GM18907 (cell line): Measurements from ENCODE around the gene CIROP.
"Not testable (repeated sequence)": the region's sequence is repeated elsewhere in the genome, so short reads cannot be mapped to it uniquely, and the experiment has no call there.

Source experiments
- ATAC-seq: cut with Tn5 transposase; IDR thresholded peaks from one replicate; pipeline ENCODE4 v1.9.1; 2021; ENCODE audit warnings: mild to moderate bottlenecking, moderate library complexity; ENCODE audit not compliant: unreplicated experiment

Gene CIROP

GRCh38 chr14:23114120-23114458, 9.3 kb upstream of the CIROP start:
- ATAC-seq: no peak

- no peak for ATAC-seq
Observed at GRCh38 chr14:23113431-23114119, 8.8 kb upstream of the CIROP start.

GRCh38 chr14:23112359-23113178, 7.8 kb upstream of the CIROP start:
- ATAC-seq: no peak

- no peak for ATAC-seq
Observed at GRCh38 chr14:23110579-23111365, 6.0 kb upstream of the CIROP start.

GRCh38 chr14:23109769-23110168, 5.0 kb upstream of the CIROP start:
- ATAC-seq: no peak

- ATAC-seq: not testable (repeated sequence)
Observed at GRCh38 chr14:23108169-23108568, 3.4 kb upstream of the CIROP start.

GRCh38 chr14:23107620-23108019, 2.8 kb upstream of the CIROP start:
- not testable (repeated sequence) for ATAC-seq

GRCh38 chr14:23106747-23107045, 1.9 kb upstream of the CIROP start:
- ATAC-seq: no peak

- ATAC-seq: no peak
Observed at GRCh38 chr14:23105348-23105824, 597 bp upstream of the CIROP start.

- ATAC-seq: no peak
Observed at GRCh38 chr14:23104070-23104590, 659 bp downstream of the CIROP start.

GRCh38 chr14:23103581-23103980, 1.2 kb downstream of the CIROP start:
- ATAC-seq: no peak

- no peak for ATAC-seq
Observed at GRCh38 chr14:23102801-23103200, 2.0 kb downstream of the CIROP start.

GRCh38 chr14:23101986-23102625, 2.7 kb downstream of the CIROP start:
- no peak for ATAC-seq

GRCh38 chr14:23101213-23101970, 3.4 kb downstream of the CIROP start:
- no peak for ATAC-seq

GRCh38 chr14:23099212-23099861, 5.5 kb downstream of the CIROP start:
- ATAC-seq: no peak

GRCh38 chr14:23097786-23098185, 7.0 kb downstream of the CIROP start:
- ATAC-seq: no peak

- peak; percentile 94 for ATAC-seq
Observed at GRCh38 chr14:23095196-23096108, 9.3 kb downstream of the CIROP start, which contains the start of gene C14orf119. Gene C14orf119 (plus strand): TSS chr14:23095505. CDS start chr14:23097659, 2,154 bp downstream.

GRCh38 chr14:23094666-23095195, 10.1 kb downstream of the CIROP start, which contains the start of gene ACIN1:
Gene ACIN1 (minus strand): TSS chr14:23095136. CDS start chr14:23095112, 24 bp downstream.
- ATAC-seq: peak; percentile 43
